Tibial artery (tissue), 4 donors: ENCODE data around the gene TAS2R10.

ENCODE experiments used
- DNase-seq, 2 donors: peaks; one replicate each; pipeline ENCODE4 v3.0.0-alpha.2; 2019
- H3K27ac ChIP-seq, 2 donors: fragments of 200-600 bp; sonication (generic) in 1 of 2; 1 replicate in 1 of 2; 2 replicates in 1 of 2; pipeline ENCODE4 v1.5.1; 2018 to 2019; ENCODE audit warnings: mild to moderate bottlenecking in 1 of 2
- H3K27me3 ChIP-seq, 2 donors: fragments of 200-600 bp; sonication (generic) in 1 of 2; one replicate each; pipeline versions ENCODE4 v1.5.1 to v1.6.0; 2016 to 2019
- H3K36me3 ChIP-seq, 3 donors: fragments of 200-600 bp; sonication (generic) in 2 of 3; one replicate each; pipeline ENCODE4 v1.5.1; 2016 to 2019; ENCODE audit warnings: mild to moderate bottlenecking in 2 of 3
- H3K4me1 ChIP-seq, 4 donors: fragments of 200-600 bp; sonication (generic) in 2 of 4; 1 replicate in 3 of 4; 2 replicates in 1 of 4; pipeline ENCODE4 v1.5.1; 2016 to 2019
- H3K4me3 ChIP-seq, 2 donors: fragments of 200-600 bp; sonication (generic) in 1 of 2; 1 replicate in 1 of 2; 2 replicates in 1 of 2; pipeline ENCODE4 v1.5.1; 2018 to 2019; ENCODE audit warnings: mild to moderate bottlenecking in 2 of 2
- H3K9me3 ChIP-seq, 3 donors: fragments of 200-600 bp; sonication (generic) in 1 of 3; one replicate each; pipeline ENCODE4 v1.5.1; 2016 to 2019
- CTCF ChIP-seq, 2 experiments: fragments of 200-600 bp in 1 of 2; fragments of 450-650 bp in 1 of 2; IDR thresholded peaks; one replicate each; pipeline ENCODE4 v1.5.1; 2017 to 2019; ENCODE audit warnings: antibody characterized with exemption in 2 of 2, mild to moderate bottlenecking in 1 of 2, moderate library complexity in 1 of 2
- intact Hi-C: fragments of 100-400 bp; cut with DNase I; formaldehyde crosslinking; loops from one replicate; pipeline ENCODE4 v1.15.0; 2023; ENCODE audit warnings: low total_unique reads

TAS2R10 gene

GRCh38 chr12:10826258-10826657 lies at the start of gene TAS2R10:
TAS2R10 (minus strand) TSS chr12:10826358; CDS start chr12:10826269, 89 bp downstream.
- H3K4me1 ChIP-seq = no peaks in the 10 kb centered on the region
- H3K27me3 ChIP-seq = no peaks in the 10 kb centered on the region
- no peaks in the 10 kb centered on the region for H3K9me3 ChIP-seq
- TF ChIP-seq CTCF (IDR thresholded peaks at IDR 0.05) = no peak
- DNase-seq = no peak
- no peak within 1 kb of the TSS for H3K27ac ChIP-seq
- H3K4me3 ChIP-seq = no peak within 1 kb of the TSS
- no peaks in the 10 kb centered on the region for H3K36me3 ChIP-seq
- intact Hi-C loops = no loop called here

DNA sequence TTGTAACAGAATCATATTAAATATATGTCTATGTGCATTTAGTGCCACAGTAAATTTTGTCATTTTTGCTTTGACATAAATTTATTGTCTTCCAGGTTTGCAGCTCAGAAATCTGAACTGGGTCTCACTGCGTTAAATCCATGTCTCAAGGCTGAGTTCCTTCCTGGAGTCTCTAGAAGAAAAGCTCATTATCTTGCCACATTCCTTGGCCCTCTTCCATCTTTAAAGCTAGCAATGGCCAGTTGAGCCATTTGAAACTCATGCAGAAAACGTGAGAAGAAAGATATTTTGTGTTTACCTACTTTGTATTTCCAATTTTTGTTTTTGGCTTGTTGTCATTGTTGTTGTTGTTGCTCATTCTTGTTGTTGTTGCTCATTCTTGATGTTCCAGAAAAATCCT lies 47.2 kb upstream of the TAS2R10 start:
- peaks cover 0 to 3% (median 0%) of the 10 kb centered on the region in 3 donors for H3K9me3 ChIP-seq
- no peaks in the 10 kb centered on the region for H3K4me1 ChIP-seq
- intact Hi-C loops = no loop called here
- peaks cover 13 to 21% (median 17%) of the 10 kb centered on the region in 3 donors for H3K36me3 ChIP-seq
- DNase-seq = no peak
- H3K27me3 ChIP-seq = no peaks in the 10 kb centered on the region
- no peak for TF ChIP-seq CTCF (IDR thresholded peaks at IDR 0.05)
- H3K4me3 ChIP-seq = no peak overlapping the region
- H3K27ac ChIP-seq = no peak overlapping the region

DNA sequence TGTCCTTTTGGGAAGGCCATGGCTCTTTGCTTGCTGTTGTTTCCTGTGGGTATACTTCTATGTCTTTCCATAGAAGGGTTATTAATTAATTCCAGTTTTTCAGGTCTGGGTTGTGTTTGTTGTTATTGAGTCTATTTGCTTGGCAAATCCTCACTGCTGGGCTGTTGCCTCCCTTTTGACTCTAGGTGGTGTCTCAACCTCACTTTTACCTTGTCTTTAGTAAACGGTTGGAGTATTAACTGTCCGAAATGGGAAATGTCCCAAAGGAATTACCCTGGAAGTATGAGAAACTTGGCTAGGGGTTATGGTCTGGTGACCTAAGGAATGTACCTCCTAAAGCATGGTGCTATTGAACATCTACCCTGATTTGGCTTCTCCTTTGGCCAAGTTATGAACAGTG lies 41.2 kb upstream of the TAS2R10 start:
- Histone ChIP-seq H3K4me1 (no peaks in the 10 kb centered on the region), H3K9me3 (peaks cover 0 to 1% (median 0%) of the 10 kb centered on the region in 3 donors), H3K27ac (no peak overlapping the region), H3K27me3 (no peaks in the 10 kb centered on the region), H3K4me3 (no peak overlapping the region), H3K36me3 (peaks cover 0 to under 1% (median 0%) of the 10 kb centered on the region in 3 donors)
- DNase-seq = no peak
- intact Hi-C loops = no loop called here
- no peak for TF ChIP-seq CTCF (IDR thresholded peaks at IDR 0.05)

GRCh38 chr12:10863512-10864218 lies 37.5 kb upstream of the TAS2R10 start:
- H3K9me3 ChIP-seq = peaks cover 0 to 14% (median 5%) of the 10 kb centered on the region in 3 donors
- H3K36me3 ChIP-seq = peaks cover 4 to 9% (median 7%) of the 10 kb centered on the region in 3 donors
- intact Hi-C loops = no loop called here
- H3K27me3 ChIP-seq = no peaks in the 10 kb centered on the region
- no peaks in the 10 kb centered on the region for H3K4me1 ChIP-seq
- no peak overlapping the region for H3K4me3 ChIP-seq
- H3K27ac ChIP-seq = no peak overlapping the region
- no peak for TF ChIP-seq CTCF (IDR thresholded peaks at IDR 0.05)
- no peak for DNase-seq

DNA sequence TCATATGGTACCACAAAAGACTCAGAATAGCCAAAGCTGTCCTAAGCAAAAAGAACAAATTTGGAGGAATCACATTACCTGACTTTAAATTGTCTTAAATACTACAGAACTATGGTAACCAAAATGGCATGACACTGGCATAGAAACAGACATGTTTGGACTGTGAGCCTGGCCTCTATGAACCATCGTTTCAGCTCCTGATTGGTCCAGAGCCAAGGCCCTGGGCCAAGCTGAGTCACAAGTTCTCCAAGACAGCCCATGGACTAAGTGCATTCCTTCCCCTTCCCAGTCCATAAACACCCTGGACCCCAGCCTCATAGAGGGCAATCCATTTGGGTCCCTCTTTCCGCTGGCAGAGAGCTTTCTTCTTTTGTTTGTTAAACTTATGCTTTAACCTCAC lies 35.2 kb upstream of the TAS2R10 start:
- Histone ChIP-seq H3K27me3 (no peaks in the 10 kb centered on the region), H3K27ac (no peak overlapping the region), H3K4me3 (no peak overlapping the region), H3K4me1 (no peaks in the 10 kb centered on the region), H3K36me3 (peaks cover 11 to 17% (median 16%) of the 10 kb centered on the region in 3 donors), H3K9me3 (peaks cover 0 to 14% (median 14%) of the 10 kb centered on the region in 3 donors)
- no peak for DNase-seq
- TF ChIP-seq CTCF (IDR thresholded peaks at IDR 0.05) = no peak
- intact Hi-C loops = no loop called here
